A549 (cell line): ENCODE measurements around the gene SNCB. TPM values are rescaled to one million over a fixed set of nuclear protein-coding genes. Genes with fewer than 3 reads are reported as not detected.

Source experiments
- ATAC-seq, 2 experiments: fragments of 200-7000 bp in 1 of 2; fragments of >200 bp in 1 of 2; cut with Nextera tagmentation in 1 of 2; cut with Tn5 transposase in 1 of 2; 3 replicates each; pipeline versions ENCODE4 v1.8.0 to v1.9.1; 2018 to 2020; ENCODE audit warnings: mild to moderate bottlenecking in 1 of 2, moderate library complexity in 1 of 2
- CTCF ChIA-PET: fragments of 300-600 bp; sonication (Branson Sonifier 250); formaldehyde crosslinking; extraction: SDS; loops from one replicate; lab custom pipeline; 2021; ENCODE audit warnings: antibody characterized with exemption, inconsistent platforms; lab: Yijun Ruan, JAX
- POLR2A ChIA-PET: fragments of 350-600 bp; formaldehyde crosslinking; extraction: SDS; loops from one replicate; lab custom pipeline; 2021; ENCODE audit warnings: antibody characterized with exemption, inconsistent platforms; lab: Yijun Ruan, JAX
- DNase-seq, 2 experiments: peaks; one replicate each; pipeline versions ENCODE4 v3.0.0 to v3.0.0-alpha.2; 2011 to 2016; ENCODE audit warnings: low read depth in 1 of 2, low spot score in 1 of 2
- FAIRE-seq: peaks from 2 replicates; lab custom pipeline; 2011; peaks lifted over from hg19 to GRCh38; lab: Jason Lieb, UNC
- H3K27ac ChIP-seq, 2 experiments: fragments of >200 bp; sonication (Bioruptor Twin); formaldehyde crosslinking; 3 replicates each; pipeline ENCODE4 v1.5.1; 2016 to 2017
- H3K4me1 ChIP-seq: fragments of >200 bp; sonication (Bioruptor Twin); formaldehyde crosslinking; 3 replicates; pipeline ENCODE4 v1.6.1; 2016
- H3K4me2 ChIP-seq: fragments of >200 bp; sonication (Bioruptor Twin); formaldehyde crosslinking; 3 replicates; pipeline ENCODE4 v1.6.1; 2016
- H3K4me3 ChIP-seq: fragments of >200 bp; sonication (Bioruptor Twin); formaldehyde crosslinking; 3 replicates; pipeline ENCODE4 v1.5.1; 2016
- H3K9me3 ChIP-seq: fragments of >200 bp; sonication (Bioruptor Twin); formaldehyde crosslinking; 3 replicates; pipeline ENCODE4 v1.6.1; 2016
- BHLHE40 ChIP-seq: IDR thresholded peaks from 2 replicates; pipeline ENCODE4 v1.6.1; 2012; ENCODE audit warnings: low read depth, low read length, inconsistent platforms
- CBX8 ChIP-seq: fragments of 200-600 bp; sonication (generic); IDR thresholded peaks from 2 replicates; pipeline ENCODE4 v1.6.1; 2016
- CEBPB ChIP-seq, 2 experiments: fragments of >200 bp in 1 of 2; sonication (Bioruptor Twin) in 1 of 2; formaldehyde crosslinking in 1 of 2; IDR thresholded peaks; 2 replicates each; pipeline ENCODE4 v1.6.1; 2012 to 2016
- CHD4 ChIP-seq: fragments of 200-600 bp; sonication (generic); IDR thresholded peaks from 2 replicates; pipeline ENCODE4 v1.6.1; 2016; ENCODE audit warnings: antibody characterized with exemption, mild to moderate bottlenecking, borderline replicate concordance
- EP300 ChIP-seq, 2 experiments: fragments of >200 bp; sonication (Bioruptor Twin); formaldehyde crosslinking; IDR thresholded peaks; 2 replicates in 1 of 2; 3 replicates in 1 of 2; pipeline ENCODE4 v1.6.1; 2016 to 2017
- ESRRA ChIP-seq: fragments of 150-350 bp; IDR thresholded peaks from 2 replicates; pipeline ENCODE4 v1.6.1; 2014; ENCODE audit warnings: mild to moderate bottlenecking, low read length, borderline replicate concordance
- FOSL2 ChIP-seq, 2 experiments: fragments of 450-650 bp in 1 of 2; fragments of >200 bp in 1 of 2; sonication (Bioruptor Twin) in 1 of 2; formaldehyde crosslinking; IDR thresholded peaks; 2 replicates each; pipeline versions ENCODE4 v1.5.0 to v1.6.1; 2016 to 2020; ENCODE audit warnings: mild to moderate bottlenecking in 1 of 2, moderate library complexity in 1 of 2
- FOXS1 ChIP-seq: fragments of 250-450 bp; sonication (Bioruptor Pico); IDR thresholded peaks from 2 replicates; pipeline ENCODE4 v1.5.0; 2020; ENCODE audit warnings: mild to moderate bottlenecking, moderate library complexity
- GATA3 ChIP-seq: IDR thresholded peaks from 2 replicates; pipeline ENCODE4 v1.6.1; 2012; ENCODE audit warnings: borderline replicate concordance
- HDAC2 ChIP-seq: fragments of 200-600 bp; sonication (generic); IDR thresholded peaks from 2 replicates; pipeline ENCODE4 v1.6.1; 2016
- HEYL ChIP-seq: fragments of 250-450 bp; sonication (Bioruptor Pico); IDR thresholded peaks from 2 replicates; pipeline ENCODE4 v1.8.0; 2021; ENCODE audit warnings: mild to moderate bottlenecking, moderate library complexity
- HOXA7 ChIP-seq: fragments of 250-450 bp; sonication (Bioruptor Pico); IDR thresholded peaks from 2 replicates; pipeline ENCODE4 v1.5.0; 2020; ENCODE audit warnings: mild to moderate bottlenecking, moderate library complexity
- HOXB13 ChIP-seq: fragments of 250-450 bp; sonication (Bioruptor Pico); IDR thresholded peaks from 2 replicates; pipeline ENCODE4 v1.5.0; 2020; ENCODE audit warnings: low read depth, mild to moderate bottlenecking, moderate library complexity
- JUNB ChIP-seq: fragments of >200 bp; sonication (Bioruptor Twin); formaldehyde crosslinking; IDR thresholded peaks from 2 replicates; pipeline ENCODE4 v1.6.1; 2016
- KDM1A ChIP-seq: fragments of 200-600 bp; sonication (generic); IDR thresholded peaks from 2 replicates; pipeline ENCODE4 v1.6.1; 2016; ENCODE audit warnings: low read depth, mild to moderate bottlenecking
- KDM5A ChIP-seq: fragments of 200-600 bp; sonication (generic); IDR thresholded peaks from 2 replicates; pipeline ENCODE4 v1.6.1; 2016; ENCODE audit warnings: antibody characterized with exemption, mild to moderate bottlenecking
- MAZ ChIP-seq: fragments of 150-350 bp; IDR thresholded peaks from 2 replicates; pipeline ENCODE4 v1.6.1; 2014; ENCODE audit warnings: antibody characterized with exemption, low read depth, low read length, borderline replicate concordance
- NFE2L2 ChIP-seq: fragments of 150-350 bp; conservative IDR thresholded peaks from 2 replicates; pipeline ENCODE4 v1.6.1; 2014; ENCODE audit warnings: low read length
- POLR2A ChIP-seq: IDR thresholded peaks from 2 replicates; pipeline ENCODE4 v1.6.1; 2012; ENCODE audit warnings: mild to moderate bottlenecking, low read length
- SMC3 ChIP-seq: fragments of >200 bp; sonication (Bioruptor Twin); formaldehyde crosslinking; IDR thresholded peaks from 3 replicates; pipeline ENCODE4 v1.6.1; 2018; ENCODE audit warnings: inconsistent platforms
- SREBF2 ChIP-seq: fragments of 450-650 bp; IDR thresholded peaks from 2 replicates; pipeline ENCODE4 v1.6.1; 2014; ENCODE audit warnings: mild to moderate bottlenecking, moderate library complexity
- ZC3H11A ChIP-seq: fragments of 450-650 bp; IDR thresholded peaks from 2 replicates; pipeline ENCODE4 v1.6.1; 2014; ENCODE audit warnings: antibody characterized with exemption, mild to moderate bottlenecking
- ZFP36 ChIP-seq: fragments of 450-650 bp; IDR thresholded peaks from 2 replicates; pipeline ENCODE4 v1.6.1; 2014; ENCODE audit warnings: borderline replicate concordance; ENCODE audit not compliant: partially characterized antibody
- ZSCAN20 ChIP-seq: fragments of 250-450 bp; sonication (Bioruptor Pico); IDR thresholded peaks from 2 replicates; pipeline ENCODE4 v1.8.0; 2022; ENCODE audit warnings: mild to moderate bottlenecking, moderate library complexity
- WGBS: methylation state at CpG from one replicate; pipeline ENCODE4 v1.1.6; 2017; ENCODE audit errors: missing lambda C conversion rate; 5-methylcytosine and 5-hydroxymethylcytosine counted together
- polyA plus RNA-seq, 4 experiments: library from polyadenylated mRNA; depleted of rRNA in 3 of 4; stranded (reverse); fragments of >200 nt; fragmentation: RNase III in 1 of 4; extraction: RNeasy Plus Mini Kit Qiagen cat#74134 plus additional on column Dnase treatment in 1 of 4; gene quantifications; 2 replicates in 3 of 4; 3 replicates in 1 of 4; pipeline ENCODE4 v1.2.3, GENCODE V29; 2011 to 2017
- TF ChIP-seq, protein P1 (sequence below): fragments of >200 bp; sonication (Bioruptor Twin); formaldehyde crosslinking; IDR thresholded peaks from 2 replicates; pipeline ENCODE4 v1.6.1; 2016
- TF ChIP-seq, protein P2 (sequence below): IDR thresholded peaks from 2 replicates; pipeline ENCODE4 v1.6.1; 2012; ENCODE audit warnings: low read depth, borderline replicate concordance
- TF ChIP-seq, protein P3 (sequence below): fragments of 150-350 bp; IDR thresholded peaks from 2 replicates; pipeline ENCODE4 v1.6.1; 2014; ENCODE audit warnings: low read depth, mild to moderate bottlenecking, low read length
- TF ChIP-seq, protein P4 (sequence below): fragments of >200 bp; sonication (Bioruptor Twin); formaldehyde crosslinking; IDR thresholded peaks from 3 replicates; pipeline ENCODE4 v1.5.1; 2016

The SNCB gene
- polyA plus RNA-seq, 2 of the 4 experiments (the other 2 are of a cell fraction) = 0.37 to 0.74 TPM

DNA sequence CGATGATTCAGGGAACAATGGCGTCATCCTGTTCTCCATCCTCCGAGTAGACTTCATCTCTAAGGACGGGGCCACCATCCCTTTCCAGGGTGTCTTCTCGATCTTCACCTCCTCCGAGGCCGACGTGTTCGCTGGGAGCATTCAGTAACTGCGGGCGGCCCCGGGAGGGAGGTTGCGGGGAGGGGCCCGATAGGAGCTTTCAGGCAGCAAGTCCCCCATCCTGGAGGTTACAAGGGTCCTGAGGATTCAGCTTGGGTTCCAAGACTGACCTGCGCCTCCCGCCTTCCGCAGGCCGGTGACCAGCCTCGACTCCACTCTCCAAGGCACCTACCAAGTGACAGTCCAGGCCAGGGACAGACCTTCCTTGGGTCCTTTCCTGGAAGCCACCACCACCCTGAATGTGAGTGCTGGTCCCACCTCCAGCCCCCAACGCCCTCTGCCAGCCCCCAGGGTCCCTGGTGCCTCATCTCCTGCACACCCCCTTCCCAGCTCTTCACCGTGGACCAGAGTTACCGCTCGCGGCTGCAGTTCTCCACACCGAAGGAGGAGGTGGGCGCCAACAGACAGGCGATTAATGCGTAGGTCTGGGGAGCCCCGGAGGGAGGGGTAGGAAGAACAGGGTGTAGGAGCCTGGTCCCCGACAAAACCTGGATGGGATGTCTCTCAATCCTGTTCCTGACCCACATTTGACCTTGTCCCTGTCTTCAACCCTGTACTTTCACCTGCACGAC is 41.1 kb downstream of the SNCB start:
- no peak overlapping the region for H3K4me2 ChIP-seq
- DNase-seq = no peak
- TF ChIP-seq, protein P1, sequence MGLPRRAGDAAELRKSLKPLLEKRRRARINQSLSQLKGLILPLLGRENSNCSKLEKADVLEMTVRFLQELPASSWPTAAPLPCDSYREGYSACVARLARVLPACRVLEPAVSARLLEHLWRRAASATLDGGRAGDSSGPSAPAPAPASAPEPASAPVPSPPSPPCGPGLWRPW = no peak
- TF ChIP-seq GATA3 (no peak), HOXA7 (no peak), ZSCAN20 (no peak), FOXS1 (CRISPR knock-in tag) (no peak), SMC3 (no peak), JUNB (no peak), ZC3H11A (no peak), POLR2A (no peak), SREBF2 (no peak), NFE2L2 (no peak), KDM1A (no peak), ZFP36 (no peak), BHLHE40 (no peak), MAZ (no peak)
- TF ChIP-seq, protein P2, sequence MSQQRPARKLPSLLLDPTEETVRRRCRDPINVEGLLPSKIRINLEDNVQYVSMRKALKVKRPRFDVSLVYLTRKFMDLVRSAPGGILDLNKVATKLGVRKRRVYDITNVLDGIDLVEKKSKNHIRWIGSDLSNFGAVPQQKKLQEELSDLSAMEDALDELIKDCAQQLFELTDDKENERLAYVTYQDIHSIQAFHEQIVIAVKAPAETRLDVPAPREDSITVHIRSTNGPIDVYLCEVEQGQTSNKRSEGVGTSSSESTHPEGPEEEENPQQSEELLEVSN = no peak
- TF ChIP-seq, protein P3, sequence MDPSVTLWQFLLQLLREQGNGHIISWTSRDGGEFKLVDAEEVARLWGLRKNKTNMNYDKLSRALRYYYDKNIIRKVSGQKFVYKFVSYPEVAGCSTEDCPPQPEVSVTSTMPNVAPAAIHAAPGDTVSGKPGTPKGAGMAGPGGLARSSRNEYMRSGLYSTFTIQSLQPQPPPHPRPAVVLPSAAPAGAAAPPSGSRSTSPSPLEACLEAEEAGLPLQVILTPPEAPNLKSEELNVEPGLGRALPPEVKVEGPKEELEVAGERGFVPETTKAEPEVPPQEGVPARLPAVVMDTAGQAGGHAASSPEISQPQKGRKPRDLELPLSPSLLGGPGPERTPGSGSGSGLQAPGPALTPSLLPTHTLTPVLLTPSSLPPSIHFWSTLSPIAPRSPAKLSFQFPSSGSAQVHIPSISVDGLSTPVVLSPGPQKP = no peak
- TF ChIP-seq, protein P4, sequence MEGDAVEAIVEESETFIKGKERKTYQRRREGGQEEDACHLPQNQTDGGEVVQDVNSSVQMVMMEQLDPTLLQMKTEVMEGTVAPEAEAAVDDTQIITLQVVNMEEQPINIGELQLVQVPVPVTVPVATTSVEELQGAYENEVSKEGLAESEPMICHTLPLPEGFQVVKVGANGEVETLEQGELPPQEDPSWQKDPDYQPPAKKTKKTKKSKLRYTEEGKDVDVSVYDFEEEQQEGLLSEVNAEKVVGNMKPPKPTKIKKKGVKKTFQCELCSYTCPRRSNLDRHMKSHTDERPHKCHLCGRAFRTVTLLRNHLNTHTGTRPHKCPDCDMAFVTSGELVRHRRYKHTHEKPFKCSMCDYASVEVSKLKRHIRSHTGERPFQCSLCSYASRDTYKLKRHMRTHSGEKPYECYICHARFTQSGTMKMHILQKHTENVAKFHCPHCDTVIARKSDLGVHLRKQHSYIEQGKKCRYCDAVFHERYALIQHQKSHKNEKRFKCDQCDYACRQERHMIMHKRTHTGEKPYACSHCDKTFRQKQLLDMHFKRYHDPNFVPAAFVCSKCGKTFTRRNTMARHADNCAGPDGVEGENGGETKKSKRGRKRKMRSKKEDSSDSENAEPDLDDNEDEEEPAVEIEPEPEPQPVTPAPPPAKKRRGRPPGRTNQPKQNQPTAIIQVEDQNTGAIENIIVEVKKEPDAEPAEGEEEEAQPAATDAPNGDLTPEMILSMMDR = no peak
- WGBS = 77% methylated on average over 30 of the region's 31 CpGs
- no peak for ATAC-seq
- no peaks in the 10 kb centered on the region for H3K4me1 ChIP-seq
- FAIRE-seq = no peak
- CTCF ChIA-PET = interaction anchor here (1.3 to 2.9 kb wide), 2 partner anchors 9 to 16 kb away, joined by 7 to 20 read pairs; no protein-coding TSS in a partner anchor
- POLR2A ChIA-PET = no interaction called here
- no peak overlapping the region for H3K27ac ChIP-seq
- no peak overlapping the region for H3K4me3 ChIP-seq
- H3K9me3 ChIP-seq = peaks cover 4% of the 10 kb centered on the region; the same call in 2 of the 3 replicates

DNA sequence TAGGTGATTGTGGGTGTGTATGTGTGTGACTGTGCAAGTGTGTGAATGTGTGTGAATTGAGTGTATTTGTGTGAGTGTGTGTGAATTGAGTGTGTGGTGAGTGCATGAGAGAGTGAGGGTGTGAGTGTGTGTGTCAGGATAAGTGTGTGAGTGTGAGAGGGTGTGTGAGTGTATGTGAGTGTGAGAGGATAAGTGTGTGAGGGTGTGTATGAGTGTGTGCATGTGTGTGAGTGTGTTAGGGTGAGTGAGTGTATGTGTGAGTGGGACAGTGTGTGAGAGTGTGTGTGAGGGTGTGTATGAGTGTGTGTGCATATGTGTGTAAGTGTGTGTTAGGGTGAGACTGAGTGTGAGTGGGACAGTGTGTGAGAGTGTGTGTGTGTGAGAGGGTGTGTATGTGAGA is 42.0 kb downstream of the SNCB start:
- POLR2A ChIA-PET = no interaction called here
- ATAC-seq (no peak), FAIRE-seq (no peak), DNase-seq (no peak)
- Histone ChIP-seq H3K4me2 (no peak overlapping the region), H3K4me3 (no peak overlapping the region), H3K4me1 (no peaks in the 10 kb centered on the region), H3K9me3 (peaks cover 4% of the 10 kb centered on the region; the same call in 2 of the 3 replicates), H3K27ac (no peak overlapping the region)
- TF ChIP-seq HEYL (CRISPR knock-in tag) = no peak
- TF ChIP-seq JUNB = no peak
- no peak for TF ChIP-seq CHD4
- TF ChIP-seq KDM5A = no peak
- no peak for TF ChIP-seq CBX8
- TF ChIP-seq CEBPB (IDR thresholded peaks at IDR 0.05) = no peak
- TF ChIP-seq HDAC2 = no peak
- no peak for TF ChIP-seq HOXA7
- no peak for TF ChIP-seq ZFP36
- no peak for TF ChIP-seq ESRRA
- no peak for TF ChIP-seq GATA3
- no peak for TF ChIP-seq ZC3H11A
- TF ChIP-seq, protein P1 = no peak
- TF ChIP-seq HOXB13 (CRISPR knock-in tag) = no peak
- TF ChIP-seq FOSL2 (IDR thresholded peaks at IDR 0.05) = no peak
- no peak for TF ChIP-seq FOSL2 (CRISPR knock-in tag; IDR thresholded peaks at IDR 0.05)
- TF ChIP-seq EP300 (IDR thresholded peaks at IDR 0.05) = no peak
- no peak for TF ChIP-seq FOXS1 (CRISPR knock-in tag)
- CTCF ChIA-PET = interaction anchor here (0.9 to 5.6 kb wide), 3 partner anchors 10 to 140 kb away, joined by 3 to 39 read pairs (median 14); partner anchors contain the start of gene FAF2
